Mammary epithelial cell (primary cell): Measurements from ENCODE around the gene GOLGA6L7.
"Not testable (repeated sequence)": the region's sequence is repeated elsewhere in the genome, so short reads cannot be mapped to it uniquely, and the experiment has no call there.

ENCODE experiments used
- EZH2 ChIP-seq: IDR thresholded peaks from 2 replicates; pipeline ENCODE4 v1.6.1; 2012; ENCODE audit warnings: low read length, inconsistent platforms, borderline replicate concordance
- TF ChIP-seq, protein P1 (sequence below), 2 donors: IDR thresholded peaks in 1 of 2; conservative IDR thresholded peaks in 1 of 2; 2 replicates each; pipeline ENCODE4 v1.5.1; 2011 to 2012; ENCODE audit warnings: inconsistent platforms in 2 of 2, low read length in 2 of 2, mild to moderate bottlenecking in 2 of 2, control low read depth in 1 of 2, low read depth in 1 of 2; ENCODE audit not compliant: insufficient read depth in 1 of 2; ENCODE audit errors: extremely low read depth in 1 of 2

DNA sequence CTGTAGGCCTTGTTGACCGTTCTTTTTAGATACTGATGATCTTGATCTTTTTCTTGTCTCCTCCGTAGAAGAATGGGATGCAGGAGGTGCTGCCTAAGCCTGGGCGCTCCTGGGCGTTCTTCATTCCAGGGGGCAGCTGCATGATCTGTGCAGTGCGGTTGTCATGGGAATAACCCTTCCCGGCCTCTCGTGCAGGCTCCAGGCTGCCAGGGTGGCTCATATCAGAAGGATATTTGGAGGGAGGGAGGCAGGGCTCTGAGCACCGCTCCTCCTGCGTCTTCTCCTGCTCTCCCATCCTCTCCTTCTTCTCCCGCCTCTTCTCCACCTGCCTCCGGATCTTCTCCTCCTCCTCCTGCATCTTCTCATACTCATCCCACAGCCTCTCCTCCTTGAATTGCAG, 6.2 kb downstream of the GOLGA6L7 start:
- TF ChIP-seq, protein P1, sequence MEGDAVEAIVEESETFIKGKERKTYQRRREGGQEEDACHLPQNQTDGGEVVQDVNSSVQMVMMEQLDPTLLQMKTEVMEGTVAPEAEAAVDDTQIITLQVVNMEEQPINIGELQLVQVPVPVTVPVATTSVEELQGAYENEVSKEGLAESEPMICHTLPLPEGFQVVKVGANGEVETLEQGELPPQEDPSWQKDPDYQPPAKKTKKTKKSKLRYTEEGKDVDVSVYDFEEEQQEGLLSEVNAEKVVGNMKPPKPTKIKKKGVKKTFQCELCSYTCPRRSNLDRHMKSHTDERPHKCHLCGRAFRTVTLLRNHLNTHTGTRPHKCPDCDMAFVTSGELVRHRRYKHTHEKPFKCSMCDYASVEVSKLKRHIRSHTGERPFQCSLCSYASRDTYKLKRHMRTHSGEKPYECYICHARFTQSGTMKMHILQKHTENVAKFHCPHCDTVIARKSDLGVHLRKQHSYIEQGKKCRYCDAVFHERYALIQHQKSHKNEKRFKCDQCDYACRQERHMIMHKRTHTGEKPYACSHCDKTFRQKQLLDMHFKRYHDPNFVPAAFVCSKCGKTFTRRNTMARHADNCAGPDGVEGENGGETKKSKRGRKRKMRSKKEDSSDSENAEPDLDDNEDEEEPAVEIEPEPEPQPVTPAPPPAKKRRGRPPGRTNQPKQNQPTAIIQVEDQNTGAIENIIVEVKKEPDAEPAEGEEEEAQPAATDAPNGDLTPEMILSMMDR (conservative IDR thresholded peaks at IDR 0.05 in 1 of 2, IDR thresholded peaks at IDR 0.05 in 1 of 2; ENCODE audit: extremely low read depth in 1 of 2, insufficient read depth in 1 of 2, low read depth in 1 of 2, low read length in 2 of 2) = not testable (repeated sequence)
- not testable (repeated sequence) for TF ChIP-seq EZH2
